Muscle of back (tissue), 11 donors: ENCODE measurements around the gene MTRF1. TPM values are rescaled to one million over a fixed set of nuclear protein-coding genes. Genes with fewer than 3 reads are reported as not detected.
"Not testable (repeated sequence)": the region's sequence is repeated elsewhere in the genome, so short reads cannot be mapped to it uniquely, and the experiment has no call there.

Experiments used
- DNase-seq, 3 donors: peaks; one replicate each; pipeline versions ENCODE4 v3.0.0 to v3.0.0-alpha.2; 2013
- polyA plus RNA-seq, 10 donors: library from polyadenylated mRNA; unstranded; fragments of 120-200 nt; gene quantifications; one replicate each; pipeline ENCODE4 v1.2.1, GENCODE V29; 2013; ENCODE audit not compliant: insufficient read length in 10 of 10

The MTRF1 gene
- polyA plus RNA-seq, 10 donors = 7.6 to 15.6 (median 9.9) TPM

- peak in 1 of 3 donors; percentile 11 for DNase-seq
These were observed 85.3 kb downstream of the MTRF1 start for GRCh38 chr13:41178040-41178439.

GRCh38 chr13:41177616-41178015, 85.8 kb downstream of the MTRF1 start:
- no peak for DNase-seq

GRCh38 chr13:41175576-41175975, 87.8 kb downstream of the MTRF1 start:
- not testable (repeated sequence) for DNase-seq

Other genes with a start within 250 kb of the MTRF1 start
- gene ELF1, start 244.3 kb downstream of the MTRF1 start, polyA plus RNA-seq = 10 to 100 TPM; 25.2 to 37.2 (median 29.1) TPM
- 10 to 100 TPM; 15.7 to 19.9 (median 17.8) TPM for gene WBP4, start 202.1 kb downstream of the MTRF1 start, polyA plus RNA-seq
- 10 to 100 TPM in 9 of 10 donors, 1 to 10 TPM in 1; 7.1 to 15.4 (median 11.2) TPM for gene KBTBD6, start 130.8 kb downstream of the MTRF1 start, polyA plus RNA-seq
- 10 to 100 TPM in 2 of 10 donors, 1 to 10 TPM in 8; 7.9 to 13.0 (median 9.0) TPM for gene KBTBD7, start 69.0 kb downstream of the MTRF1 start, polyA plus RNA-seq
- 10 to 100 TPM in 9 of 10 donors, 1 to 10 TPM in 1; 9.5 to 29.9 (median 18.8) TPM for gene NAA16, start 47.7 kb upstream of the MTRF1 start, polyA plus RNA-seq
- gene RGCC, start 194.0 kb upstream of the MTRF1 start, polyA plus RNA-seq = 10 to 100 TPM; 20.9 to 32.4 (median 23.0) TPM